Uterus (tissue), 4 donors: ENCODE data around the gene PROX1. TPM values are rescaled to one million over a fixed set of nuclear protein-coding genes. Genes with fewer than 3 reads are reported as not detected.

Source experiments
- DNase-seq, 2 donors: peaks; one replicate each; pipeline ENCODE4 v3.0.0-alpha.2; 2019 to 2020
- H3K27ac ChIP-seq, 2 donors: fragments of 200-600 bp; sonication (generic); 1 replicate in 1 of 2; 2 replicates in 1 of 2; pipeline ENCODE4 v1.5.1; 2016 to 2018
- H3K27me3 ChIP-seq, 2 donors: fragments of 200-600 bp; sonication (generic); one replicate each; pipeline ENCODE4 v1.5.1; 2018 to 2019; ENCODE audit warnings: control low read depth in 1 of 2
- H3K36me3 ChIP-seq, 2 donors: fragments of 200-600 bp; sonication (generic); one replicate each; pipeline ENCODE4 v1.5.1; 2019; ENCODE audit warnings: control low read depth in 1 of 2
- H3K4me1 ChIP-seq, 2 donors: fragments of 200-600 bp; sonication (generic); one replicate each; pipeline ENCODE4 v1.5.1; 2018 to 2019; ENCODE audit warnings: control low read depth in 1 of 2
- H3K4me3 ChIP-seq, 2 donors: fragments of 200-600 bp; sonication (generic); 1 replicate in 1 of 2; 2 replicates in 1 of 2; pipeline ENCODE4 v1.5.1; 2018 to 2019; ENCODE audit warnings: mild to moderate bottlenecking in 1 of 2
- H3K9me3 ChIP-seq, 2 donors: fragments of 200-600 bp; sonication (generic); one replicate each; pipeline ENCODE4 v1.5.1; 2019; ENCODE audit warnings: control low read depth in 1 of 2
- CTCF ChIP-seq, 4 experiments: fragments of 200-600 bp in 2 of 4; fragments of 450-650 bp in 2 of 4; sonication (generic) in 2 of 4; IDR thresholded peaks; one replicate each; pipeline ENCODE4 v1.5.1; 2016 to 2019; ENCODE audit warnings: antibody characterized with exemption in 4 of 4, mild to moderate bottlenecking in 2 of 4, moderate library complexity in 1 of 4
- POLR2A ChIP-seq, 2 donors: fragments of 450-650 bp; IDR thresholded peaks; one replicate each; pipeline ENCODE4 v1.6.1; 2016; ENCODE audit warnings: antibody characterized with exemption in 2 of 2, mild to moderate bottlenecking in 1 of 2, moderate library complexity in 1 of 2
- intact Hi-C: fragments of 100-400 bp; cut with DNase I; formaldehyde crosslinking; loops from one replicate; pipeline ENCODE4 v1.15.1; 2023; ENCODE audit warnings: low total_unique reads
- total RNA-seq, 4 donors: library from RNA; depleted of rRNA in 3 of 4; stranded (reverse); fragments of >200 nt in 3 of 4; gene quantifications; one replicate each; pipeline versions ENCODE4 v1.1.0 to v1.2.4, GENCODE V29; 2014 to 2023
- donor health status: DM: yes; HTN: yes; CAD: no.

PROX1 gene
- total RNA-seq, 4 donors from 2014 or later = 3.8 to 7.9 (median 4.1) TPM

- intact Hi-C loops = no loop called here
- no peak for TF ChIP-seq CTCF (IDR thresholded peaks at IDR 0.05)
- TF ChIP-seq POLR2A (IDR thresholded peaks at IDR 0.05) = no peak
- no peak overlapping the region for H3K4me3 ChIP-seq
- H3K9me3 ChIP-seq = no peaks in the 10 kb centered on the region
- DNase-seq = no peak
- H3K27ac ChIP-seq = no peak overlapping the region
- H3K4me1 ChIP-seq = no peaks in the 10 kb centered on the region
- H3K27me3 ChIP-seq = no peaks in the 10 kb centered on the region
- H3K36me3 ChIP-seq = no peaks in the 10 kb centered on the region
Measured at GRCh38 chr1:214019499-214019898, 31.7 kb downstream of the PROX1 start.

- TF ChIP-seq POLR2A (IDR thresholded peaks at IDR 0.05) = no peak
- no peak for TF ChIP-seq CTCF (IDR thresholded peaks at IDR 0.05)
- Histone ChIP-seq H3K27ac (no peak overlapping the region), H3K4me3 (no peak overlapping the region), H3K27me3 (no peaks in the 10 kb centered on the region), H3K4me1 (no peaks in the 10 kb centered on the region), H3K36me3 (no peaks in the 10 kb centered on the region), H3K9me3 (no peaks in the 10 kb centered on the region)
- no peak for DNase-seq
- intact Hi-C loops = no loop called here
Measured at GRCh38 chr1:214021321-214021720, 33.5 kb downstream of the PROX1 start.

GRCh38 chr1:214022229-214022791, 34.5 kb downstream of the PROX1 start:
- no peak overlapping the region for H3K4me3 ChIP-seq
- no peak overlapping the region for H3K27ac ChIP-seq
- H3K27me3 ChIP-seq = no peaks in the 10 kb centered on the region
- no peak for DNase-seq
- intact Hi-C loops = no loop called here
- no peaks in the 10 kb centered on the region for H3K36me3 ChIP-seq
- no peaks in the 10 kb centered on the region for H3K9me3 ChIP-seq
- no peak for TF ChIP-seq CTCF (IDR thresholded peaks at IDR 0.05)
- no peak for TF ChIP-seq POLR2A (IDR thresholded peaks at IDR 0.05)
- H3K4me1 ChIP-seq = no peaks in the 10 kb centered on the region

GRCh38 chr1:214022810-214023425, 35.1 kb downstream of the PROX1 start:
- intact Hi-C loops = no loop called here
- H3K4me3 ChIP-seq = no peak overlapping the region
- H3K27me3 ChIP-seq = no peaks in the 10 kb centered on the region
- no peak overlapping the region for H3K27ac ChIP-seq
- H3K36me3 ChIP-seq = no peaks in the 10 kb centered on the region
- H3K9me3 ChIP-seq = no peaks in the 10 kb centered on the region
- DNase-seq = no peak
- no peaks in the 10 kb centered on the region for H3K4me1 ChIP-seq
- no peak for TF ChIP-seq POLR2A (IDR thresholded peaks at IDR 0.05)
- TF ChIP-seq CTCF (IDR thresholded peaks at IDR 0.05) = no peak

GRCh38 chr1:214026985-214027384, 39.2 kb downstream of the PROX1 start:
- Histone ChIP-seq H3K27ac (no peak overlapping the region), H3K27me3 (no peaks in the 10 kb centered on the region), H3K4me3 (no peak overlapping the region), H3K9me3 (no peaks in the 10 kb centered on the region), H3K4me1 (no peaks in the 10 kb centered on the region), H3K36me3 (no peaks in the 10 kb centered on the region)
- intact Hi-C loops = no loop called here
- DNase-seq = no peak
- TF ChIP-seq CTCF (IDR thresholded peaks at IDR 0.05) = no peak
- TF ChIP-seq POLR2A (IDR thresholded peaks at IDR 0.05) = no peak
